ENCODE results near the gene FAM53B. TPM values are rescaled to one million over a fixed set of nuclear protein-coding genes. Genes with fewer than 3 reads are reported as not detected.

The FAM53B gene
- polyA plus RNA-seq, 3 donors: 7.1 to 12.8 (median 9.8) TPM

GRCh38 chr10:124573726-124574455 lies 170.3 kb downstream of the FAM53B start:
- 90 to 91% (median 91%) methylated on average over 30 to 31 of the region's 31 CpGs for whole genome bisulfite sequencing, 3 donors
- no peak overlapping the region for H3K27ac ChIP-seq (ENCODE audit: low read depth, low read length)

GRCh38 chr10:124572751-124573150 lies 171.4 kb downstream of the FAM53B start:
- 72 to 87% (median 78%) methylated on average over 11 of the region's 11 CpGs for WGBS, 3 donors
- no peak overlapping the region for H3K27ac ChIP-seq (ENCODE audit: low read depth, low read length)

- WGBS, 3 donors: 85 to 88% (median 86%) methylated on average over 9 of the region's 9 CpGs
- no peak overlapping the region for H3K27ac ChIP-seq (ENCODE audit: low read depth, low read length)
These were observed 173.5 kb downstream of the FAM53B start for GRCh38 chr10:124570646-124571045.

- no peak overlapping the region for H3K27ac ChIP-seq (ENCODE audit: low read depth, low read length)
- 72 to 92% (median 73%) methylated on average over 11 of the region's 11 CpGs for WGBS, 3 donors
These were observed 174.3 kb downstream of the FAM53B start for GRCh38 chr10:124569623-124570470.

Other genes starting within 250 kb of the FAM53B start
- 10 to 100 TPM in 1 of 3 donors, 1 to 10 TPM in 2; 7.4 to 10.3 (median 9.2) TPM for gene EEF1AKMT2, start 47.5 kb upstream of the FAM53B start, polyA plus RNA-seq
- gene ABRAXAS2, start 57.4 kb upstream of the FAM53B start, polyA plus RNA-seq: 1 to 10 TPM; 3.9 to 7.0 (median 6.9) TPM
- 10 to 100 TPM in 2 of 3 donors, 1 to 10 TPM in 1; 5.4 to 16.0 (median 10.9) TPM for gene ZRANB1, start 197.7 kb upstream of the FAM53B start, polyA plus RNA-seq

All from adipose tissue (tissue), 3 donors.